HEK293 (cell line): Measurements from ENCODE around the gene MPO.

Source experiments
- CTCF ChIA-PET: fragments of 350-600 bp; formaldehyde crosslinking; extraction: SDS; loops from one replicate; lab custom pipeline; 2021; ENCODE audit warnings: antibody characterized with exemption; lab: Yijun Ruan, JAX
- POLR2A ChIA-PET: fragments of 300-600 bp; formaldehyde crosslinking; extraction: SDS; loops from one replicate; lab custom pipeline; 2020; ENCODE audit warnings: antibody characterized with exemption, inconsistent platforms; lab: Yijun Ruan, JAX
- H3K27ac ChIP-seq: fragments of 200-500 bp; sonication (Bioruptor generic); 2 replicates; pipeline ENCODE4 v1.5.1; 2014; ENCODE audit warnings: low read depth, low read length, control low read depth, inconsistent platforms; ENCODE audit errors: extremely low read depth
- H3K36me3 ChIP-seq, 2 experiments: fragments of 200-500 bp in 1 of 2; sonication (Bioruptor generic) in 1 of 2; 1 replicate in 1 of 2; 2 replicates in 1 of 2; pipeline ENCODE4 v1.5.1; 2014 to 2017; ENCODE audit warnings: inconsistent platforms in 2 of 2, low read length in 2 of 2; ENCODE audit not compliant: control insufficient read depth in 2 of 2, insufficient read depth in 1 of 2
- H3K4me1 ChIP-seq: fragments of 200-500 bp; sonication (Bioruptor generic); 2 replicates; pipeline ENCODE4 v1.5.1; 2014; ENCODE audit warnings: mild to moderate bottlenecking, low read length, inconsistent platforms; ENCODE audit not compliant: control insufficient read depth, insufficient read depth
- H3K4me3 ChIP-seq: 2 replicates; pipeline ENCODE4 v1.5.1; 2011; ENCODE audit warnings: low read depth, mild to moderate bottlenecking, control low read depth, low read length, moderate library complexity
- H3K9me3 ChIP-seq: fragments of 200-500 bp; sonication (Bioruptor generic); 2 replicates; pipeline ENCODE4 v1.5.1; 2014; ENCODE audit warnings: low read depth, low read length, inconsistent platforms; ENCODE audit not compliant: control insufficient read depth, insufficient read depth
- KLF1 ChIP-seq: fragments of 450-650 bp; formaldehyde crosslinking; IDR thresholded peaks from 2 replicates; pipeline ENCODE4 v1.5.1; 2016; ENCODE audit warnings: missing biosample characterization, missing genetic modification characterization
- MEIS1 ChIP-seq: sonication (generic); formaldehyde crosslinking; IDR thresholded peaks from 2 replicates; pipeline ENCODE4 v1.8.1; 2022; ENCODE audit warnings: missing genetic modification reagents, mild to moderate bottlenecking, borderline replicate concordance
- ZBTB21 ChIP-seq: fragments of 450-650 bp; formaldehyde crosslinking; IDR thresholded peaks from 2 replicates; pipeline ENCODE4 v1.5.1; 2017; ENCODE audit warnings: missing biosample characterization, missing genetic modification characterization
- ZNF10 ChIP-seq: fragments of 450-650 bp; formaldehyde crosslinking; IDR thresholded peaks from 2 replicates; pipeline ENCODE4 v1.5.1; 2017; ENCODE audit warnings: missing biosample characterization, missing genetic modification characterization
- ZNF433 ChIP-seq: fragments of 450-650 bp; formaldehyde crosslinking; IDR thresholded peaks from 2 replicates; pipeline ENCODE4 v1.5.1; 2016; ENCODE audit warnings: missing biosample characterization, missing genetic modification characterization, low read depth
- ZNF629 ChIP-seq: fragments of 450-650 bp; formaldehyde crosslinking; IDR thresholded peaks from 2 replicates; pipeline ENCODE4 v1.5.1; 2017; ENCODE audit warnings: missing biosample characterization, missing genetic modification characterization
- ZNF76 ChIP-seq: fragments of 450-650 bp; formaldehyde crosslinking; IDR thresholded peaks from 2 replicates; pipeline ENCODE4; 2016; ENCODE audit warnings: low read depth, missing biosample characterization, missing genetic modification characterization, borderline replicate concordance
- ZNF768 ChIP-seq: fragments of 450-650 bp; formaldehyde crosslinking; IDR thresholded peaks from 2 replicates; pipeline ENCODE4 v1.5.1; 2018; ENCODE audit warnings: missing biosample characterization, mild to moderate bottlenecking, missing genetic modification characterization
- TF ChIP-seq, protein P1 (sequence below): fragments of 450-650 bp; formaldehyde crosslinking; IDR thresholded peaks from 2 replicates; pipeline ENCODE4 v1.5.1; 2016; ENCODE audit warnings: missing biosample characterization, missing genetic modification characterization
- TF ChIP-seq, protein P2 (sequence below): fragments of 450-650 bp; formaldehyde crosslinking; IDR thresholded peaks from 2 replicates; pipeline ENCODE4 v1.5.1; 2017; ENCODE audit warnings: missing biosample characterization, missing genetic modification characterization
- TF ChIP-seq, protein P3 (sequence below): sonication (generic); formaldehyde crosslinking; IDR thresholded peaks from 2 replicates; pipeline ENCODE4 v1.8.1; 2022; ENCODE audit warnings: mild to moderate bottlenecking, moderate library complexity, missing genetic modification reagents
- TF ChIP-seq, protein P4 (sequence below): fragments of 450-650 bp; formaldehyde crosslinking; IDR thresholded peaks from 2 replicates; pipeline ENCODE4; 2016; ENCODE audit warnings: missing biosample characterization, missing genetic modification characterization

Gene MPO

GRCh38 chr17:58291246-58291645, 10.5 kb upstream of the MPO start (continued):
- TF ChIP-seq ZNF768 (tag by site-specific recombination) (no peak), ZNF10 (tag by site-specific recombination) (no peak), ZNF433 (tag by site-specific recombination) (no peak)
- TF ChIP-seq, protein P1, sequence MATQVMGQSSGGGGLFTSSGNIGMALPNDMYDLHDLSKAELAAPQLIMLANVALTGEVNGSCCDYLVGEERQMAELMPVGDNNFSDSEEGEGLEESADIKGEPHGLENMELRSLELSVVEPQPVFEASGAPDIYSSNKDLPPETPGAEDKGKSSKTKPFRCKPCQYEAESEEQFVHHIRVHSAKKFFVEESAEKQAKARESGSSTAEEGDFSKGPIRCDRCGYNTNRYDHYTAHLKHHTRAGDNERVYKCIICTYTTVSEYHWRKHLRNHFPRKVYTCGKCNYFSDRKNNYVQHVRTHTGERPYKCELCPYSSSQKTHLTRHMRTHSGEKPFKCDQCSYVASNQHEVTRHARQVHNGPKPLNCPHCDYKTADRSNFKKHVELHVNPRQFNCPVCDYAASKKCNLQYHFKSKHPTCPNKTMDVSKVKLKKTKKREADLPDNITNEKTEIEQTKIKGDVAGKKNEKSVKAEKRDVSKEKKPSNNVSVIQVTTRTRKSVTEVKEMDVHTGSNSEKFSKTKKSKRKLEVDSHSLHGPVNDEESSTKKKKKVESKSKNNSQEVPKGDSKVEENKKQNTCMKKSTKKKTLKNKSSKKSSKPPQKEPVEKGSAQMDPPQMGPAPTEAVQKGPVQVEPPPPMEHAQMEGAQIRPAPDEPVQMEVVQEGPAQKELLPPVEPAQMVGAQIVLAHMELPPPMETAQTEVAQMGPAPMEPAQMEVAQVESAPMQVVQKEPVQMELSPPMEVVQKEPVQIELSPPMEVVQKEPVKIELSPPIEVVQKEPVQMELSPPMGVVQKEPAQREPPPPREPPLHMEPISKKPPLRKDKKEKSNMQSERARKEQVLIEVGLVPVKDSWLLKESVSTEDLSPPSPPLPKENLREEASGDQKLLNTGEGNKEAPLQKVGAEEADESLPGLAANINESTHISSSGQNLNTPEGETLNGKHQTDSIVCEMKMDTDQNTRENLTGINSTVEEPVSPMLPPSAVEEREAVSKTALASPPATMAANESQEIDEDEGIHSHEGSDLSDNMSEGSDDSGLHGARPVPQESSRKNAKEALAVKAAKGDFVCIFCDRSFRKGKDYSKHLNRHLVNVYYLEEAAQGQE (tag by site-specific recombination) = no peak

DNA sequence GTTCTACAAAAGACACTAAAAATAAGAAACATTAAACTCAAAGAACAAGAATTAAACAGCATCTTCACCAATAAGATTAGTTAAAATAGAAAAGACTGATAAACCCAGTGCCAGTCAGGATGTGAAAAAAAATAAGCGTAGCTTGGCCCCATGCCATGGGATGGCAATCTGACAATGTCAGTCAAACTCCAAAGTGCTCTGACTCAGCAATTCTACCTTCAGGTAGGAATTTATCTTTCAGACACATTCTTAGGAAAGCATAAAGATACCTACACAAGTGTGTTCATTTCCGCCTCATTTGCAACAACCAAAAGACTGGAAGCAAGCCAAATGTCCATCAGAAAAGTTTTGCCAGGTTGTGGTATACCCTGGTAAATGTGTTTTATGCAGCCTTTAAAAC, 9.1 kb upstream of the MPO start:
- Histone ChIP-seq H3K4me3 (no peak overlapping the region), H3K4me1 (peaks cover 7% of the 10 kb centered on the region; the same call in 1 of the 2 replicates)
- peak; percentile 100 for TF ChIP-seq MEIS1 (CRISPR knock-in tag)
- TF ChIP-seq, protein P2, sequence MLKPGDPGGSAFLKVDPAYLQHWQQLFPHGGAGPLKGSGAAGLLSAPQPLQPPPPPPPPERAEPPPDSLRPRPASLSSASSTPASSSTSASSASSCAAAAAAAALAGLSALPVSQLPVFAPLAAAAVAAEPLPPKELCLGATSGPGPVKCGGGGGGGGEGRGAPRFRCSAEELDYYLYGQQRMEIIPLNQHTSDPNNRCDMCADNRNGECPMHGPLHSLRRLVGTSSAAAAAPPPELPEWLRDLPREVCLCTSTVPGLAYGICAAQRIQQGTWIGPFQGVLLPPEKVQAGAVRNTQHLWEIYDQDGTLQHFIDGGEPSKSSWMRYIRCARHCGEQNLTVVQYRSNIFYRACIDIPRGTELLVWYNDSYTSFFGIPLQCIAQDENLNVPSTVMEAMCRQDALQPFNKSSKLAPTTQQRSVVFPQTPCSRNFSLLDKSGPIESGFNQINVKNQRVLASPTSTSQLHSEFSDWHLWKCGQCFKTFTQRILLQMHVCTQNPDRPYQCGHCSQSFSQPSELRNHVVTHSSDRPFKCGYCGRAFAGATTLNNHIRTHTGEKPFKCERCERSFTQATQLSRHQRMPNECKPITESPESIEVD = peak; percentile 40; the same call in 1 of the 2 replicates
- no peak for TF ChIP-seq ZBTB21 (tag by site-specific recombination)
- TF ChIP-seq, all 188 proteins: peak for 2
- Histone ChIP-seq H3K36me3 (no peaks in the 10 kb centered on the region), H3K27ac (no peak overlapping the region), H3K9me3 (no peaks in the 10 kb centered on the region)
- ChIA-PET POLR2A (no interaction called here), CTCF (interaction anchor here (1.3 to 1.8 kb wide), 3 partner anchors 14 to 90 kb away, joined by 4 to 13 read pairs (median 4); no protein-coding TSS in a partner anchor)

DNA sequence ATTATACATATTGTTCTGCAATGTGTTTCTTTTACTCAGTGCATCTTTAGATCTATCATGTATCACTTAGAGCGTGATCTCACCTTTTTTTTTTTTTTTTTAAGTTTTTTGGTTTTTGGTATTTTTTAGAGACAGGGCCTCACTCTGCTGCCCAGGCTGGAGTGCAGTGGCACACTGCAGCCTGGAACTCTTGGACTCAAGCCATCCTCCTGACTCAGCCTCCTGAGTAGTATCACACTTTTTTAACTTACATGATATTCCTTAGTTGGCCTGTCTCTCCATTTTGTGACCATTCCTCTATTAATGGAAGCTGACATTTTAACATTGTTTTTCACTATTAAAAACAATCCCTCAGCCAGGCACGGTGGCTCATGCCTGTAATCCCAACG, 4.7 kb upstream of the MPO start:
- TF ChIP-seq, protein P3, sequence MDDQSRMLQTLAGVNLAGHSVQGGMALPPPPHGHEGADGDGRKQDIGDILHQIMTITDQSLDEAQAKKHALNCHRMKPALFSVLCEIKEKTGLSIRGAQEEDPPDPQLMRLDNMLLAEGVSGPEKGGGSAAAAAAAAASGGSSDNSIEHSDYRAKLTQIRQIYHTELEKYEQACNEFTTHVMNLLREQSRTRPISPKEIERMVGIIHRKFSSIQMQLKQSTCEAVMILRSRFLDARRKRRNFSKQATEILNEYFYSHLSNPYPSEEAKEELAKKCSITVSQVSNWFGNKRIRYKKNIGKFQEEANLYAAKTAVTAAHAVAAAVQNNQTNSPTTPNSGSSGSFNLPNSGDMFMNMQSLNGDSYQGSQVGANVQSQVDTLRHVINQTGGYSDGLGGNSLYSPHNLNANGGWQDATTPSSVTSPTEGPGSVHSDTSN = no peak
- TF ChIP-seq, protein P4, sequence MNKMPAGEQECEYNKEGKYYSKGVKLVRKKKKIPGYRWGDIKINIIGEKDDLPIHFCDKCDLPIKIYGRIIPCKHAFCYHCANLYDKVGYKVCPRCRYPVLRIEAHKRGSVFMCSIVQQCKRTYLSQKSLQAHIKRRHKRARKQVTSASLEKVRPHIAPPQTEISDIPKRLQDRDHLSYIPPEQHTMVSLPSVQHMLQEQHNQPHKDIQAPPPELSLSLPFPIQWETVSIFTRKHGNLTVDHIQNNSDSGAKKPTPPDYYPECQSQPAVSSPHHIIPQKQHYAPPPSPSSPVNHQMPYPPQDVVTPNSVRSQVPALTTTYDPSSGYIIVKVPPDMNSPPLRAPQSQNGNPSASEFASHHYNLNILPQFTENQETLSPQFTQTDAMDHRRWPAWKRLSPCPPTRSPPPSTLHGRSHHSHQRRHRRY (tag by site-specific recombination) = no peak
- no peak for TF ChIP-seq ZNF76 (tag by site-specific recombination)
- TF ChIP-seq ZNF629 = no peak
- no peak for TF ChIP-seq KLF1 (tag by site-specific recombination)
- TF ChIP-seq, all 188 proteins: peak for 0
- ChIA-PET CTCF (interaction anchor here (0.7 kb wide), 1 partner anchor 10 kb away, joined by 3 read pairs; no protein-coding TSS in a partner anchor), POLR2A (no interaction called here)
- Histone ChIP-seq H3K27ac (no peak overlapping the region), H3K9me3 (no peaks in the 10 kb centered on the region), H3K4me3 (no peak overlapping the region), H3K4me1 (peaks cover 7% of the 10 kb centered on the region; the same call in 1 of the 2 replicates), H3K36me3 (no peaks in the 10 kb centered on the region)
